Tibial nerve (tissue), 4 donors: ENCODE data around the gene CABP1.

Experiments
- EP300 ChIP-seq, 2 donors: sonication (generic); formaldehyde crosslinking; IDR thresholded peaks; one replicate each; pipeline ENCODE4 v1.6.1; 2017; ENCODE audit warnings: antibody characterized with exemption in 2 of 2, mild to moderate bottlenecking in 1 of 2
- POLR2A ChIP-seq, 2 donors: fragments of 450-650 bp; IDR thresholded peaks; one replicate each; pipeline ENCODE4 v1.6.1; 2017; ENCODE audit warnings: antibody characterized with exemption in 2 of 2, mild to moderate bottlenecking in 2 of 2, moderate library complexity in 2 of 2
- TF ChIP-seq, protein P1 (sequence below), 5 experiments: fragments of 200-600 bp in 3 of 5; fragments of 450-650 bp in 2 of 5; sonication (generic) in 3 of 5; IDR thresholded peaks; one replicate each; pipeline ENCODE4 v1.5.1; 2016 to 2019; ENCODE audit warnings: antibody characterized with exemption in 5 of 5, mild to moderate bottlenecking in 3 of 5, moderate library complexity in 2 of 5

DNA sequence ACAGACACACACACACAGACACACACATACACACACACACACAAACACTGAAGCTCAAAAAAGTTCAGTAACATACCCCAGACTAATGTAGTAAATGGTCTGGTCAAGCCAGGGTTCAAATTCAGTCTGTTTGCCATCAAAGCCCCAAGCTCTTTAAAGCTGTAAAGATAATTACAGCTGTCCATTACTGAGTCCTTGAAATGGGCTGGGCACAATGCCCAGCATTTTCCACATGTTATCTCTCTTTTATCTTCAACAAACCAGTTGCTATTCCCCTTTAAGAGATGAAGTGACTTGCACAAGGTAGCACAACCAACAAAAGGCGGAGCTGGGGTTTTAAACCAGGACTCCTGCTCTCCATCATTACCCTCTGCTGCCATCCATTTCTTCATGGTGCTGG, 62.2 kb downstream of the CABP1 start:
- TF ChIP-seq, protein P1, sequence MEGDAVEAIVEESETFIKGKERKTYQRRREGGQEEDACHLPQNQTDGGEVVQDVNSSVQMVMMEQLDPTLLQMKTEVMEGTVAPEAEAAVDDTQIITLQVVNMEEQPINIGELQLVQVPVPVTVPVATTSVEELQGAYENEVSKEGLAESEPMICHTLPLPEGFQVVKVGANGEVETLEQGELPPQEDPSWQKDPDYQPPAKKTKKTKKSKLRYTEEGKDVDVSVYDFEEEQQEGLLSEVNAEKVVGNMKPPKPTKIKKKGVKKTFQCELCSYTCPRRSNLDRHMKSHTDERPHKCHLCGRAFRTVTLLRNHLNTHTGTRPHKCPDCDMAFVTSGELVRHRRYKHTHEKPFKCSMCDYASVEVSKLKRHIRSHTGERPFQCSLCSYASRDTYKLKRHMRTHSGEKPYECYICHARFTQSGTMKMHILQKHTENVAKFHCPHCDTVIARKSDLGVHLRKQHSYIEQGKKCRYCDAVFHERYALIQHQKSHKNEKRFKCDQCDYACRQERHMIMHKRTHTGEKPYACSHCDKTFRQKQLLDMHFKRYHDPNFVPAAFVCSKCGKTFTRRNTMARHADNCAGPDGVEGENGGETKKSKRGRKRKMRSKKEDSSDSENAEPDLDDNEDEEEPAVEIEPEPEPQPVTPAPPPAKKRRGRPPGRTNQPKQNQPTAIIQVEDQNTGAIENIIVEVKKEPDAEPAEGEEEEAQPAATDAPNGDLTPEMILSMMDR (IDR thresholded peaks at IDR 0.05), result no peak
- no peak for TF ChIP-seq POLR2A (IDR thresholded peaks at IDR 0.05)
- TF ChIP-seq EP300 (IDR thresholded peaks at IDR 0.05), result no peak
